Measurements from ENCODE around the gene PODXL.

PODXL gene

GRCh38 chr7:131564640-131565039 lies 8.2 kb upstream of the PODXL start:
- DNase-seq (ENCODE audit: low spot score), result no peak

DNA sequence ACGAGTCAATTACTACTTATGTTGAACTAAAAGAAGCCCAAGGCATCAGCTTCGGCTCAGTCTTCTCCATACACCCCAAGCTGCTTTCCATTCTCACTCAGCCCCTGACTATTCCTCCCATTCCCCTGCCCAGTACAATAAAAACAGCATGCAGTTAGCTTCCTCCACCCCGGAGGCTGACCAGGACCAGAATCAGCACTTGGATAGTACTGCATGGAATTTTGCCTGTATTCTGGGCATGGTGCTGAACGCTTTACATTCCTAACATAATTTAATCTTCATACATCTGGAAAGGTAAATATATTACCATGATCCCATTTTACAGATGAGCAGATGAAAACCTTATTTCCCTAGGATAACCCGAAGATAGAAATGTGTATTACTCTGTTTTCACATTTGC lies 7.5 kb upstream of the PODXL start:
- DNase-seq (ENCODE audit: low spot score), result no peak

GRCh38 chr7:131562941-131563340 lies 6.5 kb upstream of the PODXL start:
- no peak for DNase-seq (ENCODE audit: low spot score)

GRCh38 chr7:131560061-131560460 lies 3.6 kb upstream of the PODXL start:
- no peak for DNase-seq (ENCODE audit: low spot score)

GRCh38 chr7:131557652-131558385 lies 1.4 kb upstream of the PODXL start:
- DNase-seq (ENCODE audit: low spot score), result no peak

GRCh38 chr7:131556909-131557651 lies 652 bp upstream of the PODXL start:
- no peak for DNase-seq (ENCODE audit: low spot score)

DNA sequence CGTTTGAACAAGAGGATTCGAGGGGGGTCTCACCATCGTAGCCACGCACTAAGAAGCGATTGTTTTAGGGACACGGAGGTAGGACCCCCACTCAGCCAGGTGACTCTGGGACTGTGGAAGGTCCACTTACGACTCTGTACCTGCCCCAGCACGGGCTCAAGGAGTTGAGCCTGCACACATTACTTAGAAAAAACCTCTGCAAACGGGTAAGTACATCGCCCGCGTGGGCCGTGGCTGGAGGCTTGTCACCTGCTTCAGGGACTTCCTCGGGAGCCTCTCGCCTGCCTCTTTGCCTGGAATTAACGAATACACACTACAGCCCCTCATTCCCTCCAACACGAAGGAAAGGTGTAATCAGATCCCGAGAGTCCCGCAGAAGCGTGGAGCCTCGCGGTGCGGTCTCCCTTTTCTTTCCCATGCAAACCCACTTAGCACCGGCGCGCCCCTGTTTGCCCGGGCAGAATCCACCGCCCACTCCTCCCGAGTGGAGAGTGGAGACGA lies 826 bp downstream of the PODXL start:
- no peak for DNase-seq (ENCODE audit: low spot score)

DNA sequence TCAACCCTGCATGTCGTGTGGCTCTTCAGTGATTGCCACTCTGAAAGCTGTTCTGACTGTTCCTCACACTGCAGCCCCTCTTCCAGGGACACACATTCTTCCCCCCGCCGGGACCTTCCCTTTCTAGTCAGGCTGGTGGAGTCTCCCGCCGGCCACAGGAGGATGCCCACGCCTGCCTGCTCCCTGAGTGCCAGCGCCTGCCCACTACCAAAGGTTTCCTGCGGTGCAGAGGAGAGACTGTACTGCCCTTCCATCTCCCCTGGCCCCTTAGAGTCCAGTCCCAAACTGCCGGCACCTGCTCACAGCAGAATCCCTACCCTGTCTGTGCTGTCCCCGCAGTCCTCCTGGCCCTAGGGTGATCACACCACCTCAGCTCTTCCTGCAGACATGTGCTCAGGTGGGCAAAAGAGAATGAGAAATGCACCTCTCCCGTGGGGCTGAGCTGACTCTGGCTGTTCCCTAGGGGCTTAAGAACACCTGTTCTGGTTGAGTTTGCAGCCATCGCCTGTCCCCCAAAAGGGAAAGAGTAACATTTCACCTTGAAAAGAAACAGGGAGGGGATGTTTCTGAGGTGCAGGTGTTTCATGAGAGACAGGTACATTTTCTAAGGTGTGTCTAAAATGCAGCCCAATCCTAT lies 1.4 kb downstream of the PODXL start:
- DNase-seq (ENCODE audit: low spot score), result no peak

GRCh38 chr7:131553931-131554330 lies 2.5 kb downstream of the PODXL start:
- no peak for DNase-seq (ENCODE audit: low spot score)

DNA sequence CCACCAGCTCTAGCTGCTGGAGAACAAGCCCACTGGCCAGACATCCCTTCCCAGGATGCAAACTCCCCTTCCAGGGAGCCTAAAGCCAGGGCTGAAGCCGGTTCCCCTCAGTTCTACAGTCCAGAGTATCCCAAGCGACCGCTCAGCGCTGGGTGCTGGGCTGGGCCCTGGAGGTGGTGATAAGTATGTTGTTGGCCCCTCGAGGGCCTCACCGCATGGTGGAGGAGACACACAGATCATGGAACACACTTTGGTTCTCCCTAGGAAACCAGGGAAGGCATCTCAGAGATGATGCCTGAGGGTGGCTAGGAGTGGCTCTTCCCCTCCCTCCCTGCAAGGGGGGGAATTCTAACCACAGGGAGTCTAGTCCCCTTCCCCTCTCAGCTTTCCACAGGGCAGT lies 4.4 kb downstream of the PODXL start:
- no peak for DNase-seq (ENCODE audit: low spot score)

- DNase-seq (ENCODE audit: low spot score), result no peak
Observed at GRCh38 chr7:131550846-131551245, 5.6 kb downstream of the PODXL start.

DNA sequence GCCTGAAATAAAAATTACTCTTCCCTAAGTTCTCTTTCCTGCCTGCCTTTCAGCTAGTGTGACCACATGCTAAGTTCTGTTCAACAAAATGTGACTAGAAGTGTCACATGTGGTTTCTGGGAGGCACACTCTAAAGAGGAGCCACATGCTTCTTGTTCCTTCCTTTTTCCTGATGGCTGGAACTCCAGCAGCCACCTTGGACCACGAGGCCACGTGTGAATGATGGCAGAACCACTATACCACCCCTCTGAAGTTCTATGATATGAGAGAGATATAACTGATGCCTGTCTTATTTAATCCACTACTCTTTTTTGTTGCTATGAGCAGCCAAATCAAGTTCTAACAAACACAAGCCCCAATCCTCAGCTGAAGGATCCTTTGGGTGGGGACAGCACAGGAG lies 8.1 kb downstream of the PODXL start:
- no peak for DNase-seq (ENCODE audit: low spot score)

DNA sequence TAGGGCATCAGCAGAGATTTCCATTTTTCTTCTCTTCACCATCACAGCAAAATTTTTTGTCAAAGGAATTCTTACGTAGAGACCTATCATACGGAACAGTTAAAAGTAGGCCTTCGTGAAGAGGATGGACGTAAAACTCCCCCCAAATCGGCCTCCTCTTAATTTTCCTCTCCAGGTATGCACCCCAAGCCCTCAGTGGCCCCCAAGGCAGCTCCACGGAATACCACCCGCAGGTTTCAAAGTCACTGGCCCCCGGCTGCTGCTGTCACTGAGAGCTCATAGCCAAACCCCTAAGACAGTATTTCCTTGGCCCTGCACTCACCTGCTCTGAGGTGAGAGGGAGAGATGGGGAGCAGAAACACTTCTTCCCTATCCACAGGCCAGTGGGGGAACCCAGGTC lies 8.8 kb downstream of the PODXL start:
- DNase-seq (ENCODE audit: low spot score), result no peak

GRCh38 chr7:131546583-131547141 lies 9.8 kb downstream of the PODXL start:
- peak; percentile 59 for DNase-seq (ENCODE audit: low spot score)

GRCh38 chr7:131546126-131546525 lies 10.3 kb downstream of the PODXL start:
- no peak for DNase-seq (ENCODE audit: low spot score)

DNA sequence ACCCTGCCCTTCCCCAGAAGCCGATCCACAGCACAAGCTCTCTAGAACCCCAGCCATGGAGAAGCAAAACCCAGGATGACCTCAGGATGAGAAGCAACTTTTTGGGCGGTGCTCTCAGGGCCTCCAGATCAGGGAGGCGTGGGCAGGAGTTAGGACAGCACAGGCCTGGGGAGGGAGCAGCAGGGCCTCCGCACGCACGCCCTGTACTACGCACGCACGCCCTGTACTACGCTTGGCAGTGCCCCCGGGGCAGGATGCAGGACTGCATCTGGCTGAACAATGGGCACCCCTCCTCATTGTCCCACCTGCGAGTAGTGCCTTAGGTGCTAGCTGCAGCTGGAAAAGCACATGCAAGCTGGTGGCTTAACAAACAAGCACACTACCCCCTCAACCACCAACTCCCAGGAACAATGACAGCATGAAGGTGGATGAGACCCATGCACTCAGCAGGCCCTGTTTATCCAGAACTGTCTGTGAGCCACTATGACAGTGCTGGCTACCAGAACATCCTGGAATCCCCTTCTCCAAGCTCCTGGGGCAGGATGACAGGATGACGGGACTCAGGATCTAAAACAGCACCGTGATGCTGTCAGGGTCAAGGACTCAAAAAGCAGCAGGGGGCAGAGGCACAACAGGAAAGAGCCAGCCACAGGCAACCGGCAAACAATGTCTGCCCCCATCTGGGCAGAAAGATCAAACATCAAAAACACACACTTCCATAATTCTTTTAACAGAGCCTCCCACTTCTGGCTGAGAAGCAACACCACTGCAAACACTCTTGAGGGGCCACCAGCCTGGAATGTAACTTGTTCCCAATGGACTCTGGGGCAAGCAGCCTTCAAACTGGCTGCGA lies 11.8 kb downstream of the PODXL start:
- no peak for DNase-seq (ENCODE audit: low spot score)

DNA sequence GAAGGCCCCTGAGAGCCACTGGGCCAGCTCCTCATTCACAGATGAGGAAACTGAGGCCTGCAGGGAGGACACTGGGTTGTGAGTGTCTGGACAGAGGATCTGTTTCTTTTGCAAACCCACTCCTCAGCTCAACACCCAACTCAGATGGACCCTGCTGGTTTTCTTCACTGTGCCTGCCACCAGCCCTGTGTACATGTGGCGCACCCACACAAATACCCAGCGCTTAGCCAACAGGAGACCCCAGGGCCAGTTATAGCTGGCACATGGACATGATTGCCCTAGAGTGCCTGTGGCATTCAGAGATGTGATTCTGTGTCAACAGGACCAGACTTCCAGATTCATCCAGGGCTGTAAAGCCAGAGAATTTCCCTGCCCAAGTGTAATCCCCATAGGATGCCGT lies 12.4 kb downstream of the PODXL start:
- DNase-seq (ENCODE audit: low spot score), result no peak

- no peak for DNase-seq (ENCODE audit: low spot score)
Observed at GRCh38 chr7:131543298-131543697, 13.1 kb downstream of the PODXL start.

- DNase-seq (ENCODE audit: low spot score), result no peak
Observed at GRCh38 chr7:131540491-131541162, 15.8 kb downstream of the PODXL start.

DNA sequence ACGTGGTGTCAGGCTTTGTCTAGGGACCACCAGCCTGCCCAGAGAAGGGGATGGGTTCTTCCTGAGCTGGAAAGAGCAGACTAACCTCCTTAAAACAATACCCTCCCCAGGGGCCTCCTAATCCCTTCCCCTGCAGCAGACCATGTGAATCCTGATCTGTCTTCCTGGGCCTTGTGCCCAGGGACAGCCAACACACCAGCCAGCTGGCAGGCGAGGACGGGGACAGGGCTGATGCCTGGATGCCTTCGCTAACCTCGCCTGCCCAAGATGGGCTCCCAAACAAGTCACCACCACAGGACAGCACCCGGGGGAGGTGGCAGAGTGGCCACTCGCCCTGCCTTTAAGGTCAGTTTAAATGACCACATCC lies 17.6 kb downstream of the PODXL start:
- DNase-seq (ENCODE audit: low spot score), result no peak

DNA sequence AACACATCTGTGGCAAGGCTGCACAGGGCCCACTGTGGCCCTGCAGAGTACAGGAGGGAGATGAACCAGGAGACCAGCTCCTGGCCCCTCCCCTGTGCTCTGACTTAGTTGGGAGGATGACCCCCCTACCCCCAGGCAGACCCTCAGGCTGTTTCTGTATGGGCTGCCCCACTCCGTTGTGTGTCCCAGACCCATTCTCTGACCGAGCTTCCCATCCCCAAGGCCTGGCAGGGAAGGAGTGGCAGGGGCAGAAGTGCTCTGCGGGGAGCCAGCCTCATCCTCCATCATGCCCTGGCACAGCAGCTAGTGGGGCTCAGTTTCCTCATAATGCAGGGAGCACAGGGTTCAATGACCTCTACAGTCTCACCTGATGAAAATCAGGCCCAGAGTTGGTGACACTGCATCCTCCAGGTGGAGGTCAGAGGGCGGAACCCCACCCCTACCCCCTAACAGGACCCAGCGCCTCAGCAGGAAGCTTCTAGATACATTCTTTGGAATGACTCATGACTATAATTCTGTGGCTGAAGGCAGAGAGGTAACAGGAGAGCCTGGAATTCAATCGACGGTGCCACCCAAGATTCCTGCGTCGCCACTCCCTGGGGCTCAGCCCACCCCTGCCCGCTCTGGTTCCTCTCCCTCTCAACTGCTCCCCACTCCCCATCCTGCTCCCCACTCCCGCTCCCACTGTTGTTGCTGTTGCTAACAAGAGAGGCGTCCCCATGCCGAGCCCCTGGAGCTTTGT lies 18.2 kb downstream of the PODXL start:
- no peak for DNase-seq (ENCODE audit: low spot score)

All from HuH-7 (cell line).